Measurements from ENCODE around the gene EXTL1. TPM values are rescaled to one million over a fixed set of nuclear protein-coding genes. Genes with fewer than 3 reads are reported as not detected.
"Not testable (repeated sequence)": the region's sequence is repeated elsewhere in the genome, so short reads cannot be mapped to it uniquely, and the experiment has no call there.

Gene EXTL1
- total RNA-seq, 1 experiment from 2014 or later = 0.26 TPM

- Histone ChIP-seq H3K79me2 (ENCODE audit: low read length) (no peaks in the 10 kb centered on the region), H3K4me3 (ENCODE audit: low read length) (no peak overlapping the region), H3F3A (ENCODE audit: low read length, unreplicated experiment) (no peaks in the 10 kb centered on the region), H3K9ac (ENCODE audit: low read length) (no peak overlapping the region), H4K20me1 (ENCODE audit: low read length) (no peaks in the 10 kb centered on the region), H3K9me2 (replicated peaks; ENCODE audit: low read length) (no peaks in the 10 kb centered on the region), H3K4me1 (ENCODE audit: insufficient read depth, low read length) (peaks cover 12% of the 10 kb centered on the region), H3K9me3 (ENCODE audit: low read length) (no peaks in the 10 kb centered on the region), H3K27ac (ENCODE audit: low read length) (no peak overlapping the region), H2AFZ (ENCODE audit: low read length) (no peak overlapping the region), H3K27me3 (ENCODE audit: low read length) (no peaks in the 10 kb centered on the region), H3K36me3 (ENCODE audit: low read depth, low read length) (no peaks in the 10 kb centered on the region; the same call in 1 of the 2 replicates), H3K4me2 (ENCODE audit: low read length) (no peak overlapping the region)
- ChIA-PET CTCF (no interaction called here), POLR2A (ENCODE audit: unreplicated experiment) (no interaction called here)
- TF ChIP-seq CTCF (conservative IDR thresholded peaks at IDR 0.05; ENCODE audit: low read depth, low read length) (no peak), EZH2 (IDR thresholded peaks at IDR 0.05; ENCODE audit: low read length, unreplicated experiment) (no peak), EZH2phosphoT487 (IDR thresholded peaks at IDR 0.05; ENCODE audit: borderline replicate concordance, low read length) (no peak)
- no TSS peak for BruUV-seq (replicated peaks)
- ATAC-seq (no peak), DNase-seq (no peak)
- intact Hi-C loops (cut with micrococcal nuclease) = no loop called here
Observed at GRCh38 chr1:25985670-25986069, 35.9 kb upstream of the EXTL1 start.

GRCh38 chr1:25986773-25987172 is 34.8 kb upstream of the EXTL1 start:
- H3K27me3 ChIP-seq (ENCODE audit: low read length); H3K27ac ChIP-seq (ENCODE audit: low read length); H4K20me1 ChIP-seq (ENCODE audit: low read length); BruUV-seq (replicated peaks); H3K36me3 ChIP-seq (ENCODE audit: low read depth, low read length); H3K4me2 ChIP-seq (ENCODE audit: low read length); H3K9me3 ChIP-seq (ENCODE audit: low read length); H3F3A ChIP-seq (ENCODE audit: low read length, unreplicated experiment); ATAC-seq; DNase-seq; H3K79me2 ChIP-seq (ENCODE audit: low read length); H2AFZ ChIP-seq (ENCODE audit: low read length); H3K9ac ChIP-seq (ENCODE audit: low read length); intact Hi-C loops (cut with micrococcal nuclease); H3K4me3 ChIP-seq (ENCODE audit: low read length); H3K9me2 ChIP-seq (replicated peaks; ENCODE audit: low read length); POLR2A ChIA-PET (ENCODE audit: unreplicated experiment): not testable (repeated sequence)
- H3K4me1 ChIP-seq (ENCODE audit: insufficient read depth, low read length) = peaks cover 12% of the 10 kb centered on the region
- CTCF ChIA-PET = interaction anchor here (0.6 kb wide), 1 partner anchor 50 kb away, joined by 4 read pairs; no protein-coding TSS in a partner anchor

- ATAC-seq (no peak), DNase-seq (no peak)
- no peak overlapping the region for H3K4me2 ChIP-seq (ENCODE audit: low read length)
- H3F3A ChIP-seq (ENCODE audit: low read length, unreplicated experiment) = no peaks in the 10 kb centered on the region
- no TSS peak for BruUV-seq (replicated peaks)
- H3K27me3 ChIP-seq (ENCODE audit: low read length) = no peaks in the 10 kb centered on the region
- POLR2A ChIA-PET (ENCODE audit: unreplicated experiment) = interaction anchor here (0.7 kb wide), 1 partner anchor 1592 kb away, joined by 8 read pairs; no protein-coding TSS in a partner anchor
- TF ChIP-seq CTCF (conservative IDR thresholded peaks at IDR 0.05; ENCODE audit: low read depth, low read length) (no peak), EZH2phosphoT487 (IDR thresholded peaks at IDR 0.05; ENCODE audit: borderline replicate concordance, low read length) (no peak), EZH2 (IDR thresholded peaks at IDR 0.05; ENCODE audit: low read length, unreplicated experiment) (no peak)
- H3K4me3 ChIP-seq (ENCODE audit: low read length) = no peak overlapping the region
- intact Hi-C loops (cut with micrococcal nuclease) = no loop called here
- no peak overlapping the region for H3K9ac ChIP-seq (ENCODE audit: low read length)
- H3K36me3 ChIP-seq (ENCODE audit: low read depth, low read length) = no peaks in the 10 kb centered on the region
- no peak overlapping the region for H3K27ac ChIP-seq (ENCODE audit: low read length)
- no peaks in the 10 kb centered on the region for H3K9me2 ChIP-seq (replicated peaks; ENCODE audit: low read length)
- no peaks in the 10 kb centered on the region for H3K79me2 ChIP-seq (ENCODE audit: low read length)
- no peak overlapping the region for H2AFZ ChIP-seq (ENCODE audit: low read length)
- H3K9me3 ChIP-seq (ENCODE audit: low read length) = no peaks in the 10 kb centered on the region
- H4K20me1 ChIP-seq (ENCODE audit: low read length) = no peaks in the 10 kb centered on the region
- peaks cover 12% of the 10 kb centered on the region for H3K4me1 ChIP-seq (ENCODE audit: insufficient read depth, low read length)
- CTCF ChIA-PET = no interaction called here
Observed at GRCh38 chr1:25987951-25988350, 33.6 kb upstream of the EXTL1 start.

Data from PC-3 (cell line).